ENCODE results near the gene VPS13D. TPM values are rescaled to one million over a fixed set of nuclear protein-coding genes. Genes with fewer than 3 reads are reported as not detected.

Gene VPS13D
- total and polyA plus RNA-seq, 2 of the 4 experiments (the other 2 are of a cell fraction): 9.0 to 16.3 TPM

DNA sequence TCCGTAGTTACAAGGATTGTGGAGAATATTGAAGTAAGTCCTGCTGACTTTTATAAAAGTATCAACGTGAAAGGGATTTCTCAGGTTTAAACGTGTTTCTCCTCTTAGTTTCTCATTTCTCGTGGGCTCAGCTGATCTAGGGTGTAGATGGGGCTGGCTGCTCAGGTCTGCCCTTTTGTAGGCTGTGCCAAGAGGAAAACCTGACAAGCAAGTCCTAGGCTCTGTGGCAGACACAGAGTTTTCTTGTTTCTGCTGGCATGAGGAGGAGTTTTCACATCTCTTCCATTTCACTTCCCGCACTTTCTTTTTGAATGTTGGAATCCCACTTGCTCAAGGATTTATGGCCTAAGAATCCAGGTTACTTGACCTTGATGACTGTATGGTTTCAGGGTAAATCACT, 14.8 kb downstream of the VPS13D start:
- in situ Hi-C loops (cut with MboI; ENCODE audit: low sequenced_read_pairs): no loop called here
- CTCF ChIA-PET: no interaction called here
- dilution Hi-C loops (cut with HindIII; ENCODE audit: low sequenced_read_pairs, unreplicated experiment): no loop called here

More for the DNA sequence above, 14.8 kb downstream of the VPS13D start:
- no peak overlapping the region for H3K23ac ChIP-seq (ENCODE audit: low read depth, low read length)
- H2BK15ac ChIP-seq (ENCODE audit: low read depth, low read length): no peak overlapping the region
- no peak overlapping the region for H2BK120ac ChIP-seq (ENCODE audit: low read depth, low read length)
- no CpG with 5 or more reads among the region's 5 CpGs for WGBS, 2 experiments (ENCODE audit: extremely low coverage in 2 of 2, insufficient read length in 1 of 2)
- H3K14ac ChIP-seq (replicated peaks; ENCODE audit: low read depth, low read length): no peak overlapping the region
- ATAC-seq (ENCODE audit: low read depth) (no peak), DNase-seq (no peak)
- no peak overlapping the region for H3K27ac ChIP-seq (ENCODE audit: insufficient read depth, low read length)
- H3K79me1 ChIP-seq (ENCODE audit: low read depth in 1 of 2, low read length in 2 of 2): peaks cover 15 to 16% of the 10 kb centered on the region in 2 experiments; a peak in 3 of 4 replicates
- H3K9me3 ChIP-seq (ENCODE audit: control insufficient read depth, insufficient read depth, low read length): no peaks in the 10 kb centered on the region
- TF ChIP-seq POLR2A (IDR thresholded peaks at IDR 0.05; ENCODE audit: low read depth, low read length) (no peak), CTCF (conservative IDR thresholded peaks at IDR 0.05; ENCODE audit: low read depth, low read length) (no peak), MXI1 (IDR thresholded peaks at IDR 0.05; ENCODE audit: borderline replicate concordance, low read depth, low read length) (no peak), MAZ (IDR thresholded peaks at IDR 0.05; ENCODE audit: borderline replicate concordance, low read depth, low read length) (no peak), BHLHE40 (IDR thresholded peaks at IDR 0.05; ENCODE audit: low read depth, low read length) (no peak), MAFK (IDR thresholded peaks at IDR 0.05; ENCODE audit: low read depth, low read length) (no peak), RFX5 (IDR thresholded peaks at IDR 0.05; ENCODE audit: low read depth, low read length) (no peak), RAD21 (IDR thresholded peaks at IDR 0.05; ENCODE audit: low read length) (no peak), CEBPB (IDR thresholded peaks at IDR 0.05; ENCODE audit: low read depth, low read length) (no peak), SMC3 (IDR thresholded peaks at IDR 0.05; ENCODE audit: low read depth, low read length) (no peak), NFE2L2 (IDR thresholded peaks at IDR 0.05; ENCODE audit: low read depth, low read length) (no peak), RCOR1 (IDR thresholded peaks at IDR 0.05; ENCODE audit: insufficient replicate concordance, low read length) (no peak), USF2 (IDR thresholded peaks at IDR 0.05; ENCODE audit: low read depth, low read length) (no peak), CHD1 (IDR thresholded peaks at IDR 0.05; ENCODE audit: low read depth, low read length) (no peak), FOS (IDR thresholded peaks at IDR 0.05; ENCODE audit: low read depth, low read length) (no peak)
- TF ChIP-seq, protein P1, sequence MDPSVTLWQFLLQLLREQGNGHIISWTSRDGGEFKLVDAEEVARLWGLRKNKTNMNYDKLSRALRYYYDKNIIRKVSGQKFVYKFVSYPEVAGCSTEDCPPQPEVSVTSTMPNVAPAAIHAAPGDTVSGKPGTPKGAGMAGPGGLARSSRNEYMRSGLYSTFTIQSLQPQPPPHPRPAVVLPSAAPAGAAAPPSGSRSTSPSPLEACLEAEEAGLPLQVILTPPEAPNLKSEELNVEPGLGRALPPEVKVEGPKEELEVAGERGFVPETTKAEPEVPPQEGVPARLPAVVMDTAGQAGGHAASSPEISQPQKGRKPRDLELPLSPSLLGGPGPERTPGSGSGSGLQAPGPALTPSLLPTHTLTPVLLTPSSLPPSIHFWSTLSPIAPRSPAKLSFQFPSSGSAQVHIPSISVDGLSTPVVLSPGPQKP (IDR thresholded peaks at IDR 0.05; ENCODE audit: borderline replicate concordance, low read depth, low read length): no peak
- BruUV-seq (replicated peaks): no TSS peak
- H2BK5ac ChIP-seq (ENCODE audit: low read depth, low read length, poor library complexity, severe bottlenecking): no peak overlapping the region
- no peak overlapping the region for H3K4me2 ChIP-seq (ENCODE audit: low read depth, low read length)
- H4K20me1 ChIP-seq (ENCODE audit: insufficient read depth, low read length): no peaks in the 10 kb centered on the region
- H3K56ac ChIP-seq (ENCODE audit: extremely low read depth, insufficient read depth, low read length): no peak overlapping the region
- no peak overlapping the region for H2BK20ac ChIP-seq (ENCODE audit: low read depth, low read length)
- no peaks in the 10 kb centered on the region for H3K4me1 ChIP-seq (ENCODE audit: control insufficient read depth, insufficient read depth, low read length)
- no peaks in the 10 kb centered on the region for H3K27me3 ChIP-seq (ENCODE audit: control insufficient read depth, insufficient read depth, low read length)
- peaks cover 27% of the 10 kb centered on the region for H3K36me3 ChIP-seq (ENCODE audit: control insufficient read depth, insufficient read depth, low read length)
- no peak overlapping the region for H4K91ac ChIP-seq (ENCODE audit: insufficient read depth, low read depth, low read length)
- H3K9me1 ChIP-seq (ENCODE audit: insufficient read depth, low read length): no peaks in the 10 kb centered on the region; the same call in 1 of the 2 replicates
- no peak overlapping the region for H2AFZ ChIP-seq (replicated peaks; ENCODE audit: low read length, poor library complexity)
- POLR2A ChIA-PET (ENCODE audit: unreplicated experiment): no interaction called here
- no peak overlapping the region for H3K9ac ChIP-seq (ENCODE audit: low read depth, low read length)
- no peak overlapping the region for H3K18ac ChIP-seq (ENCODE audit: low read depth, low read length)
- H3K4me3 ChIP-seq (ENCODE audit: insufficient read depth, low read depth, low read length): no peak overlapping the region
- no peak overlapping the region for H4K8ac ChIP-seq (ENCODE audit: low read depth in 2 of 2, low read length in 2 of 2)
- intact Hi-C loops (cut with micrococcal nuclease): no loop called here
- no peak overlapping the region for H2AK9ac ChIP-seq (replicated peaks; ENCODE audit: low read depth, low read length, poor library complexity)
- no peak overlapping the region for H2AK5ac ChIP-seq (ENCODE audit: low read depth, low read length)
- H4K5ac ChIP-seq (ENCODE audit: low read depth, low read length): no peak overlapping the region
- no peak overlapping the region for H3K4ac ChIP-seq (ENCODE audit: low read depth, low read length)
